OCI-LY1 (cell line): ENCODE results near the gene TARP.
"Not testable (repeated sequence)": the region's sequence is repeated elsewhere in the genome, so short reads cannot be mapped to it uniquely, and the experiment has no call there.

Source experiments
- H2AFZ ChIP-seq: fragments of 200-600 bp; sonication (generic), shearing (Covaris generic); 2 replicates; pipeline ENCODE4 v1.6.0; 2014; ENCODE audit warnings: antibody characterized with exemption, mild to moderate bottlenecking, low read length
- H3F3A ChIP-seq: fragments of 200-600 bp; sonication (generic), shearing (Covaris generic); 2 replicates; pipeline ENCODE4 v1.6.0; 2014; ENCODE audit warnings: mild to moderate bottlenecking, antibody characterized with exemption, low read length, moderate library complexity; ENCODE audit not compliant: insufficient read depth
- H3K27ac ChIP-seq: fragments of 200-600 bp; sonication (generic); 2 replicates; pipeline ENCODE4 v1.5.1; 2014; ENCODE audit warnings: low read length, mixed run types, mild to moderate bottlenecking, low read depth; ENCODE audit not compliant: poor library complexity, severe bottlenecking
- H3K27me3 ChIP-seq: fragments of 200-600 bp; sonication (generic); 2 replicates; pipeline ENCODE4 v1.6.0; 2014; ENCODE audit warnings: antibody characterized with exemption, mild to moderate bottlenecking, low read length, moderate library complexity; ENCODE audit not compliant: insufficient read depth
- H3K36me3 ChIP-seq: fragments of 200-600 bp; sonication (generic); 2 replicates; pipeline ENCODE4 v1.6.1; 2014; ENCODE audit warnings: mild to moderate bottlenecking, antibody characterized with exemption, low read length, moderate library complexity, mixed read lengths; ENCODE audit not compliant: insufficient read depth
- H3K4me1 ChIP-seq: fragments of 200-600 bp; sonication (generic); 2 replicates; pipeline ENCODE4 v1.5.1; 2014; ENCODE audit warnings: mild to moderate bottlenecking, low read length, moderate library complexity; ENCODE audit not compliant: insufficient read depth, severe bottlenecking
- H3K4me2 ChIP-seq: fragments of 200-600 bp; sonication (generic), shearing (Covaris generic); 2 replicates; pipeline ENCODE4 v1.6.1; 2014; ENCODE audit warnings: low read length
- H3K4me3 ChIP-seq: fragments of 200-600 bp; sonication (generic); 2 replicates; pipeline ENCODE4 v1.5.1; 2014; ENCODE audit warnings: low read length, low read depth, mild to moderate bottlenecking, mixed read lengths; ENCODE audit not compliant: poor library complexity, severe bottlenecking
- H3K79me2 ChIP-seq: fragments of 200-600 bp; shearing (Covaris generic); 2 replicates; pipeline ENCODE4 v1.6.1; 2016; ENCODE audit warnings: mixed run types, low read length, mixed read lengths; ENCODE audit not compliant: insufficient read depth
- H3K9ac ChIP-seq: fragments of 200-600 bp; sonication (generic), shearing (Covaris generic); 2 replicates; pipeline ENCODE4 v1.6.1; 2014; ENCODE audit warnings: mild to moderate bottlenecking, low read length, mixed read lengths
- H3K9me2 ChIP-seq: fragments of 200-600 bp; sonication (generic), shearing (Covaris generic); 2 replicates; pipeline ENCODE4 v1.6.1; 2014; ENCODE audit warnings: low read depth, mild to moderate bottlenecking, low read length, mixed read lengths
- H3K9me3 ChIP-seq: fragments of 200-600 bp; shearing (Covaris generic); 2 replicates; pipeline ENCODE4 v1.6.1; 2014; ENCODE audit warnings: low read length, mixed read lengths
- H4K20me1 ChIP-seq: fragments of 200-600 bp; sonication (generic), shearing (Covaris generic); 2 replicates; pipeline ENCODE4 v1.6.0; 2016; ENCODE audit warnings: mild to moderate bottlenecking, low read length; ENCODE audit not compliant: insufficient read depth
- EZH2 ChIP-seq: fragments of 200-600 bp; sonication (generic), shearing (Covaris generic); IDR thresholded peaks from 2 replicates; pipeline ENCODE4 v1.8.0; 2017; ENCODE audit warnings: borderline replicate concordance, mixed run types, mild to moderate bottlenecking, antibody characterized with exemption, low read length, moderate library complexity, mixed read lengths
- TF ChIP-seq, protein P1 (sequence below): fragments of 200-600 bp; sonication (generic), shearing (Covaris generic); IDR thresholded peaks from 2 replicates; pipeline ENCODE4 v1.5.1; 2017; ENCODE audit warnings: mild to moderate bottlenecking, antibody characterized with exemption, low read length, moderate library complexity, mixed read lengths

TARP gene

DNA sequence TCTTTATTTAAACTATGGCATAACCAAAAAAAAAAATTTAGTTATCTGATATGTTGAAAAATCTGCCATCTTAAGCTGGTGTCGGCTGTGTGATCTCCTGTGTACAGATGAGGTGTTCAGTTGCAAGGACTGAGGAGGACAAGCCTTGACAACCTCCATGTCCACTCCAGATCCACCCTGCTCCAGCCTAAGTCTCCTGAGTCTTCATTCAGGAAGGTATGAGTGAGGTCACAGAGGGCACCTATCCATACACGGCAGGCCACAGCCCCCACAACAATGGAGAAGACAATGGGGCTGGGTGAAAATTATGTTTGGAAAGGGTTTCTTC, 16.1 kb downstream of the TARP start:
- no peak overlapping the region for H3K4me2 ChIP-seq
- no peaks in the 10 kb centered on the region for H3K79me2 ChIP-seq
- H3K9me3 ChIP-seq: no peaks in the 10 kb centered on the region
- TF ChIP-seq, protein P1, sequence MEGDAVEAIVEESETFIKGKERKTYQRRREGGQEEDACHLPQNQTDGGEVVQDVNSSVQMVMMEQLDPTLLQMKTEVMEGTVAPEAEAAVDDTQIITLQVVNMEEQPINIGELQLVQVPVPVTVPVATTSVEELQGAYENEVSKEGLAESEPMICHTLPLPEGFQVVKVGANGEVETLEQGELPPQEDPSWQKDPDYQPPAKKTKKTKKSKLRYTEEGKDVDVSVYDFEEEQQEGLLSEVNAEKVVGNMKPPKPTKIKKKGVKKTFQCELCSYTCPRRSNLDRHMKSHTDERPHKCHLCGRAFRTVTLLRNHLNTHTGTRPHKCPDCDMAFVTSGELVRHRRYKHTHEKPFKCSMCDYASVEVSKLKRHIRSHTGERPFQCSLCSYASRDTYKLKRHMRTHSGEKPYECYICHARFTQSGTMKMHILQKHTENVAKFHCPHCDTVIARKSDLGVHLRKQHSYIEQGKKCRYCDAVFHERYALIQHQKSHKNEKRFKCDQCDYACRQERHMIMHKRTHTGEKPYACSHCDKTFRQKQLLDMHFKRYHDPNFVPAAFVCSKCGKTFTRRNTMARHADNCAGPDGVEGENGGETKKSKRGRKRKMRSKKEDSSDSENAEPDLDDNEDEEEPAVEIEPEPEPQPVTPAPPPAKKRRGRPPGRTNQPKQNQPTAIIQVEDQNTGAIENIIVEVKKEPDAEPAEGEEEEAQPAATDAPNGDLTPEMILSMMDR: no peak
- no peak for TF ChIP-seq EZH2
- no peaks in the 10 kb centered on the region for H3K4me1 ChIP-seq
- no peaks in the 10 kb centered on the region for H3K27me3 ChIP-seq
- H3K4me3 ChIP-seq: no peak overlapping the region
- H3F3A ChIP-seq: no peaks in the 10 kb centered on the region
- no peaks in the 10 kb centered on the region for H3K9me2 ChIP-seq
- H3K27ac ChIP-seq: no peak overlapping the region
- H3K9ac ChIP-seq: no peak overlapping the region
- H2AFZ ChIP-seq: no peak overlapping the region
- no peaks in the 10 kb centered on the region for H4K20me1 ChIP-seq
- no peaks in the 10 kb centered on the region for H3K36me3 ChIP-seq

DNA sequence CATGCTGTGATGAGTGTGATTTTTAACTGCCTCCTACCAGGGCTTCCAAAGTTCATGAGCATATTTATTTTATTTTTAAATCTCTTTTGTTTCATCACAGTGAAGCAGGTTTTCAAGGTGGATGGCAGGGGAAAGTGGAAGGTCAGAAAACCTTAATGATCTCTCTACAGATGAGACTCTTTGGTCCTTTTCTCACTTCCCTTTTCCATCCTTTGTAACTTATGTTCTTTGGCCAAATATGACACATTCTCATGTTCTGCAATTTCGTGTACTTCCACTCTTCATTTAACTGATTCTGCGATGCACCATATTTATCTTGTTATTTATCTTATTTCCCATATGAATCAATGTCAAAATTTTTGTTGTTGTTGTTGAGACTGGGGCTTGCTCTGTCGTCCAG, 23.6 kb downstream of the TARP start:
- H3F3A ChIP-seq, H3K4me1 ChIP-seq, H3K27me3 ChIP-seq, H3K79me2 ChIP-seq, H3K36me3 ChIP-seq, H3K9me3 ChIP-seq, H3K9ac ChIP-seq, H3K27ac ChIP-seq, H4K20me1 ChIP-seq, H2AFZ ChIP-seq, H3K4me3 ChIP-seq, H3K4me2 ChIP-seq, H3K9me2 ChIP-seq: not testable (repeated sequence)

DNA sequence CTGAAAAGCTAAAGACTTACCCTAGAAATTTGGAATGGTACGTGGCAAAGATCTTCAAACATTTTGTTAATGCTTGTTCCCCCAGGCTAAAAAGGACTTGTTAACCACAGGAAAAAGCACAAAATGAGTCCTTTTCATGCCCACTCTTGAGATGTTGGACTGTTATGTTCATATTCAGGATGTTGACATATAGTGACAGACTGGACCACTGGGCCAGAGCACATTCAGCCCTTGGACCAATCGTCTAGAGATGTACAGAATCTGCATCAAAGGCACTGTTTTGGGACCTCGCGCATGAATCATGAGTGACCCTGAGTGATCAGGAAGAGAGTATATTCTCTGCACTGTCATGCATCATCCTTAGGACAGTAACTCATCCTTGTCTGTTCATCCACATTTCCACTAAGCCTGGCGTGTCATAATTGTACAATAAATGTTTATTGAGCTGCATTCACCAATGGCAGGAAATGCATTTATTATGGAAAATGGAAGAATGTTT, 25.3 kb downstream of the TARP start:
- H3F3A ChIP-seq: no peaks in the 10 kb centered on the region
- no peaks in the 10 kb centered on the region for H3K36me3 ChIP-seq
- no peaks in the 10 kb centered on the region for H3K9me3 ChIP-seq
- H2AFZ ChIP-seq: no peak overlapping the region
- no peak overlapping the region for H3K4me3 ChIP-seq
- H3K4me2 ChIP-seq: no peak overlapping the region
- no peaks in the 10 kb centered on the region for H4K20me1 ChIP-seq
- no peak overlapping the region for H3K9ac ChIP-seq
- no peak for TF ChIP-seq EZH2
- TF ChIP-seq, protein P1: no peak
- no peak overlapping the region for H3K27ac ChIP-seq
- no peaks in the 10 kb centered on the region for H3K27me3 ChIP-seq
- H3K9me2 ChIP-seq: no peaks in the 10 kb centered on the region
- H3K79me2 ChIP-seq: no peaks in the 10 kb centered on the region
- H3K4me1 ChIP-seq: no peaks in the 10 kb centered on the region

DNA sequence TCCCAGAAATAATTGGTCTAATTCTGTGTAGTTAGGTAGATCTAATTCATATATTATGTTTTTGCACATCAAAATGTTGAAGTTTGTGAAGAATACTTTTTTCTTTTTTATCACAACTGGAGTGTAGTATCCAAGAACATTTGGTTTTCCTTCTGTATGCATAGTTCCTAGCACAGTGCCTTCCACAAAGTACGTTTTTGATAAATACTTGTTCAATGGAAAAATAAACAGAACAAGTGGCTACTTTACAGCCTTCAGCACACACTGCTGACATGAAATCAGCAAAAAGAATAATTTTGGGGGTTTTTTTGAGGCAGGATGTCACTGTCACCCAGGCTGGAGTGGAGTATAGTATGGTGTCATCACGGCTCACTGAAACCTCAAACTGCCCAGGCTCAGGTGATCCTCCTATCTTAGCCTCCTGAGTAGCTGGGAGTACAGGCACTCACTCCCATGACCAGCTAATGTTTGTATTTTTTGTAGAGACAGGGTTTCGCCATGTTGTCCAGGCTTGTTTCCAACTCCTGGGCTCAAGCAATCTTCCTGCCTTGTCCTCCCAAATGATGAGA, 27.9 kb downstream of the TARP start:
- Histone ChIP-seq H2AFZ (no peak overlapping the region), H3K27ac (no peak overlapping the region), H3K9me3 (no peaks in the 10 kb centered on the region), H3K36me3 (no peaks in the 10 kb centered on the region), H3F3A (no peaks in the 10 kb centered on the region), H4K20me1 (no peaks in the 10 kb centered on the region), H3K79me2 (no peaks in the 10 kb centered on the region), H3K4me1 (no peaks in the 10 kb centered on the region), H3K9ac (no peak overlapping the region), H3K9me2 (no peaks in the 10 kb centered on the region), H3K27me3 (no peaks in the 10 kb centered on the region), H3K4me3 (no peak overlapping the region), H3K4me2 (no peak overlapping the region)
- TF ChIP-seq, protein P1: no peak
- TF ChIP-seq EZH2: no peak
